Sigmoid colon (tissue), 7 donors: ENCODE results near the gene GRM8. TPM values are rescaled to one million over a fixed set of nuclear protein-coding genes. Genes with fewer than 3 reads are reported as not detected.

ENCODE experiments used
- DNase-seq: peaks from one replicate; pipeline ENCODE4 v3.0.0-alpha.2; 2019
- H3K27ac ChIP-seq, 4 donors: fragments of 200-600 bp; sonication (generic); one replicate each; pipeline ENCODE4 v1.5.1; 2016 to 2019; ENCODE audit warnings: mild to moderate bottlenecking in 1 of 4
- H3K27me3 ChIP-seq, 3 donors: fragments of 200-600 bp; sonication (generic); one replicate each; pipeline ENCODE4 v1.5.1; 2019; ENCODE audit warnings: mild to moderate bottlenecking in 1 of 3
- H3K36me3 ChIP-seq, 4 donors: fragments of 200-600 bp; sonication (generic); one replicate each; pipeline ENCODE4 v1.5.1; 2016 to 2019
- H3K4me1 ChIP-seq, 4 donors: fragments of 200-600 bp; sonication (generic); one replicate each; pipeline ENCODE4 v1.5.1; 2017 to 2019
- H3K4me3 ChIP-seq, 4 donors: fragments of 200-600 bp; sonication (generic); one replicate each; pipeline ENCODE4 v1.5.1; 2017 to 2019; ENCODE audit warnings: mild to moderate bottlenecking in 2 of 4, moderate library complexity in 1 of 4
- H3K9me3 ChIP-seq, 4 donors: fragments of 200-600 bp in 3 of 4; sonication (generic) in 3 of 4; one replicate each; pipeline versions ENCODE4 v1.5.1 to v1.6.1; 2013 to 2019
- EP300 ChIP-seq, 4 donors: sonication (generic); formaldehyde crosslinking; IDR thresholded peaks; one replicate each; pipeline ENCODE4 v1.6.1; 2017; ENCODE audit warnings: antibody characterized with exemption in 4 of 4
- POLR2A ChIP-seq, 2 donors: fragments of 450-650 bp; IDR thresholded peaks; one replicate each; pipeline ENCODE4 v1.6.1; 2016; ENCODE audit warnings: antibody characterized with exemption in 2 of 2, mild to moderate bottlenecking in 2 of 2, moderate library complexity in 2 of 2
- POLR2AphosphoS5 ChIP-seq, 4 donors: sonication (generic); formaldehyde crosslinking; IDR thresholded peaks; one replicate each; pipeline ENCODE4 v1.6.1; 2017; ENCODE audit warnings: antibody characterized with exemption in 4 of 4
- WGBS, 2 donors: extraction: QIAGEN DNeasy Blood & Tissue Kit; methylation state at CpG; one replicate each; pipeline ENCODE4 v1.1.7; 2013; 5-methylcytosine and 5-hydroxymethylcytosine counted together
- intact Hi-C: fragments of 100-400 bp; cut with DNase I; formaldehyde crosslinking; loops from one replicate; pipeline ENCODE4 v1.15.1; 2023
- polyA plus RNA-seq, 3 donors: library from polyadenylated mRNA; stranded (reverse); fragments of 200-250 nt; gene quantifications; one replicate each; pipeline ENCODE4 v1.2.3, GENCODE V29; 2013
- total RNA-seq, 4 donors: library from RNA; depleted of rRNA; stranded (reverse); fragments of >200 nt; gene quantifications; one replicate each; pipeline ENCODE4 v1.1.0, GENCODE V29; 2016
- TF ChIP-seq, protein P1 (sequence below), 4 experiments: fragments of 450-650 bp in 3 of 4; fragments of 200-600 bp in 1 of 4; IDR thresholded peaks; one replicate each; pipeline ENCODE4 v1.5.1; 2016 to 2019; ENCODE audit warnings: antibody characterized with exemption in 4 of 4, mild to moderate bottlenecking in 3 of 4, moderate library complexity in 2 of 4
- donor health status: healthy with polysubstance abuse.
- donor health status: Bipolar disorder and iron deficiency.
- donor health status: healthy.

The GRM8 gene
- total and polyA plus RNA-seq, 7 donors, result 0.27 to 1.9 (median 0.55) TPM; not detected in 4

DNA sequence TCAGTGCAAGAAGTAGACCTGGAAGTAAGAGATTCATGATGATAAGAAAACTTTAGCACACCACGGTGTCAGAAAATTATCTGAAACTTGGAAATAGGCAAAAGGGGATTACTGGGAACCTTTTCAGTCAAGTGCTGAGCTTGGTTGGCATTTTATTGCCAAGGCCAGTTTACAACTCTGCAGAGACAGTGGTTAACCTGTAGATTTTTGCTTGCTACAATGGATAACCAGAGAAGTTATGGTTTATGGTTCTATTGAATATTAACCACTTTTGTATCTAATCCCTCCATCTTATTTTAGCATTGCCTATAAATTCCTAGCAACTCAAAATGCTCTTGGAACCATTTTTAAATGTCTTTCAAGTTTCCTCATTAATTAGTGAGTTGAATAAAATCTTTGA is 13.3 kb upstream of the GRM8 start:
- WGBS, 2 donors, result 21 to 66% methylated on average over 1 of the region's 1 CpG
- H3K4me3 ChIP-seq, result no peak overlapping the region
- intact Hi-C loops, result no loop called here
- no peaks in the 10 kb centered on the region for H3K9me3 ChIP-seq
- no peak for DNase-seq
- no peak overlapping the region for H3K27ac ChIP-seq
- H3K36me3 ChIP-seq, result no peaks in the 10 kb centered on the region
- no peaks in the 10 kb centered on the region for H3K4me1 ChIP-seq
- H3K27me3 ChIP-seq, result no peaks in the 10 kb centered on the region
- no peak for TF ChIP-seq EP300 (IDR thresholded peaks at IDR 0.05)
- TF ChIP-seq POLR2AphosphoS5 (IDR thresholded peaks at IDR 0.05), result no peak
- TF ChIP-seq, protein P1, sequence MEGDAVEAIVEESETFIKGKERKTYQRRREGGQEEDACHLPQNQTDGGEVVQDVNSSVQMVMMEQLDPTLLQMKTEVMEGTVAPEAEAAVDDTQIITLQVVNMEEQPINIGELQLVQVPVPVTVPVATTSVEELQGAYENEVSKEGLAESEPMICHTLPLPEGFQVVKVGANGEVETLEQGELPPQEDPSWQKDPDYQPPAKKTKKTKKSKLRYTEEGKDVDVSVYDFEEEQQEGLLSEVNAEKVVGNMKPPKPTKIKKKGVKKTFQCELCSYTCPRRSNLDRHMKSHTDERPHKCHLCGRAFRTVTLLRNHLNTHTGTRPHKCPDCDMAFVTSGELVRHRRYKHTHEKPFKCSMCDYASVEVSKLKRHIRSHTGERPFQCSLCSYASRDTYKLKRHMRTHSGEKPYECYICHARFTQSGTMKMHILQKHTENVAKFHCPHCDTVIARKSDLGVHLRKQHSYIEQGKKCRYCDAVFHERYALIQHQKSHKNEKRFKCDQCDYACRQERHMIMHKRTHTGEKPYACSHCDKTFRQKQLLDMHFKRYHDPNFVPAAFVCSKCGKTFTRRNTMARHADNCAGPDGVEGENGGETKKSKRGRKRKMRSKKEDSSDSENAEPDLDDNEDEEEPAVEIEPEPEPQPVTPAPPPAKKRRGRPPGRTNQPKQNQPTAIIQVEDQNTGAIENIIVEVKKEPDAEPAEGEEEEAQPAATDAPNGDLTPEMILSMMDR (IDR thresholded peaks at IDR 0.05), result no peak
- TF ChIP-seq POLR2A (IDR thresholded peaks at IDR 0.05), result no peak

DNA sequence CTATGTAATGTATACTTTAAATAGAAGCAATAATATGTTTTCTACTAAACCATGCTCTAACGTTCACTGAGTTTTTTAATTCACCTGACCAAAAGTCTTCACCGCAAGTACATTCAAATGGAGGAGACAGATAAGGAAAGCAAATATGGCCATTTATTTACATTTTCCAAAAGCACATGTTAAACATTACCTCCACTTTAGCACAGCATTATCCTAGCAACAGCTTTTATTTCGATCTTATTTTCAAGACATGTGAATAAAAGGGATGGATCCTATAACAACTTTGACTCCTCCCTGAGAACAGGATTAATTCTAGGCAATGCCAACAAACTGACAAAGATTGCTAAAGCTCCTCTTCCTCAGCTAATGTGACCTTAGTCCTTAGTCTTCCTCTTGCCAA is 11.5 kb upstream of the GRM8 start:
- WGBS, 2 donors, result 24 to 68% methylated on average over 3 of the region's 3 CpGs
- TF ChIP-seq POLR2A (IDR thresholded peaks at IDR 0.05), result no peak
- TF ChIP-seq EP300 (IDR thresholded peaks at IDR 0.05), result no peak
- TF ChIP-seq, protein P1 (IDR thresholded peaks at IDR 0.05), result no peak
- TF ChIP-seq POLR2AphosphoS5 (IDR thresholded peaks at IDR 0.05), result no peak

DNA sequence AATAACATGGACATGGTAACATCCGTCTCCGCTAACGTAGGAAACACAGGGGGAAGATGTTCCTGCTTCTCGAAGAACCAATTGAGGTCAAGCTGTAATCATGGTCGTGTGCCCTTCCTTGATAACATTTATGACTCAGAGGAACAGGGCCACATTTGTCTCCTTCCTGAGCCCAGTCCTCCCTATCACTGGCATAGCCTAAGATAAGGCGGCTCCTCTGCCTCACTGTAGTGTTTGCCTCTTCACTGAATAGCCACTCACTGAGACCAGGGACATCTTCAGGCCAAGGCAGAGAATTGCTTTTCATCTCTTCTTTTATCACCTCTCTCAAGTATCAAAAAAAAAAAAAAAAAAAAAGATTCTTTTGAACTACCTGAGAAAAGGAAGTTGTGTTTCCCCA is 5.4 kb upstream of the GRM8 start:
- Histone ChIP-seq H3K4me1 (peaks cover 0 to 4% (median under 1%) of the 10 kb centered on the region in 4 donors), H3K4me3 (no peak overlapping the region), H3K27ac (no peak overlapping the region), H3K27me3 (peaks cover 0 to 23% (median 7%) of the 10 kb centered on the region in 3 donors), H3K9me3 (no peaks in the 10 kb centered on the region), H3K36me3 (no peaks in the 10 kb centered on the region)
- intact Hi-C loops, result no loop called here
- DNase-seq, result no peak
- TF ChIP-seq, protein P1 (IDR thresholded peaks at IDR 0.05), result no peak
- no peak for TF ChIP-seq EP300 (IDR thresholded peaks at IDR 0.05)
- TF ChIP-seq POLR2AphosphoS5 (IDR thresholded peaks at IDR 0.05), result no peak
- no peak for TF ChIP-seq POLR2A (IDR thresholded peaks at IDR 0.05)
- 65% methylated on average over 6 of the region's 6 CpGs for WGBS, 2 donors

More for the DNA sequence above, 11.5 kb upstream of the GRM8 start:
- no peak for DNase-seq
- Histone ChIP-seq H3K36me3 (no peaks in the 10 kb centered on the region), H3K27ac (no peak overlapping the region), H3K27me3 (no peaks in the 10 kb centered on the region), H3K4me1 (no peaks in the 10 kb centered on the region), H3K9me3 (no peaks in the 10 kb centered on the region), H3K4me3 (no peak overlapping the region)
- intact Hi-C loops, result no loop called here

DNA sequence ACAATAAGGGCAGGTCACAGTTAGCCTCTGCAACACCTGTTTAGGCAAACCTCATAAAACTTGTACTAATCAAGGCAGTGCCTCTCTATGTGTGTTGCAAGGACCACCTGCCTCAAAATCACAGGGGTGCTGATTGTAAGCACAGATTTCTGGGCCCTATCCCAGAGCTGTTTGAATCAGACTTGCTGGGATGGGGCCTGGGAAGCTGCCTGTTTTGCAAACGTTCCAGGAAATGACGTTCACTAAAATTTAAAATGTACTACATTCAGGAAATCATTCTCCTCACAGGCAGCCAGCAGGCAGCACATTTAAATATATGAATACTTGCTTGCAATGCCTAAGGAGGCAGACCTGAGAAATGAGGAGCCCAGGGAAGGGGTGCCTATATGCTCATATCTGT is 4.3 kb upstream of the GRM8 start:
- TF ChIP-seq POLR2A (IDR thresholded peaks at IDR 0.05) (no peak), POLR2AphosphoS5 (IDR thresholded peaks at IDR 0.05) (no peak), EP300 (IDR thresholded peaks at IDR 0.05) (no peak)
- TF ChIP-seq, protein P1 (IDR thresholded peaks at IDR 0.05), result no peak
- intact Hi-C loops, result no loop called here
- Histone ChIP-seq H3K27ac (no peak overlapping the region), H3K4me3 (no peak overlapping the region), H3K27me3 (peaks cover 2 to 27% (median 7%) of the 10 kb centered on the region in 3 donors), H3K4me1 (peaks cover 0 to 13% (median 9%) of the 10 kb centered on the region in 4 donors), H3K9me3 (no peaks in the 10 kb centered on the region), H3K36me3 (no peaks in the 10 kb centered on the region)
- WGBS, 2 donors, result 8 to 20% methylated on average over 2 of the region's 2 CpGs
- no peak for DNase-seq
